Keratinocyte (primary cell): ENCODE data around the gene LSAMP. TPM values are rescaled to one million over a fixed set of nuclear protein-coding genes. Genes with fewer than 3 reads are reported as not detected.

Experiments used
- DNase-seq: peaks from one replicate; pipeline ENCODE4 v3.0.0-alpha.2; 2011; ENCODE audit warnings: low read depth, missing footprints, low spot score
- FAIRE-seq: peaks from 2 replicates; lab custom pipeline; 2011; peaks lifted over from hg19 to GRCh38; lab: Jason Lieb, UNC
- H2AFZ ChIP-seq: 2 replicates; pipeline ENCODE4 v1.6.0; 2012; ENCODE audit warnings: low read length, control low read depth, inconsistent platforms; ENCODE audit not compliant: control insufficient read depth
- H3K27ac ChIP-seq: 2 replicates; pipeline ENCODE4 v1.5.1; 2011; ENCODE audit warnings: low read length; ENCODE audit not compliant: control insufficient read depth, insufficient read depth
- H3K27me3 ChIP-seq: 3 replicates; pipeline ENCODE4 v1.6.0; 2011; ENCODE audit warnings: low read length; ENCODE audit not compliant: control insufficient read depth, insufficient read depth; ENCODE audit errors: extremely low read depth
- H3K36me3 ChIP-seq, 2 experiments: 2 replicates in 1 of 2; 3 replicates in 1 of 2; pipeline ENCODE4 v1.5.1; 2011; ENCODE audit warnings: low read length in 2 of 2, mild to moderate bottlenecking in 1 of 2; ENCODE audit not compliant: control insufficient read depth in 2 of 2, insufficient read depth in 2 of 2; ENCODE audit errors: extremely low read depth in 1 of 2
- H3K4me1 ChIP-seq: 3 replicates; pipeline ENCODE4 v1.5.1; 2011; ENCODE audit warnings: low read length; ENCODE audit not compliant: control insufficient read depth, insufficient read depth; ENCODE audit errors: extremely low read depth
- H3K4me2 ChIP-seq: 3 replicates; pipeline ENCODE4 v1.6.0; 2011; ENCODE audit warnings: low read depth, low read length; ENCODE audit not compliant: control insufficient read depth, insufficient read depth; ENCODE audit errors: extremely low read depth
- H3K4me3 ChIP-seq, 3 experiments: fragments of 200-600 bp in 1 of 3; sonication (generic) in 1 of 3; 2 replicates in 2 of 3; 3 replicates in 1 of 3; pipeline ENCODE4 v1.5.1; 2011 to 2016; ENCODE audit warnings: low read length in 3 of 3, mild to moderate bottlenecking in 3 of 3, control low read depth in 2 of 3, inconsistent platforms in 1 of 3, low read depth in 1 of 3, mixed read lengths in 1 of 3, mixed run types in 1 of 3, moderate library complexity in 1 of 3; ENCODE audit not compliant: control insufficient read depth in 2 of 3, insufficient read depth in 2 of 3; ENCODE audit errors: extremely low read depth in 1 of 3
- H3K79me2 ChIP-seq: 2 replicates; pipeline ENCODE4 v1.6.0; 2012; ENCODE audit warnings: low read length; ENCODE audit not compliant: control insufficient read depth, insufficient read depth
- H3K9ac ChIP-seq: 3 replicates; pipeline ENCODE4 v1.6.0; 2011; ENCODE audit warnings: low read length; ENCODE audit not compliant: control insufficient read depth, insufficient read depth; ENCODE audit errors: extremely low read depth
- H3K9me1 ChIP-seq: 3 replicates; pipeline ENCODE4 v1.6.0; 2011; ENCODE audit warnings: low read length; ENCODE audit not compliant: control insufficient read depth, insufficient read depth; ENCODE audit errors: extremely low read depth
- H3K9me3 ChIP-seq: 2 replicates; pipeline ENCODE4 v1.5.1; 2012; ENCODE audit warnings: low read depth, low read length; ENCODE audit not compliant: control insufficient read depth
- H4K20me1 ChIP-seq: 3 replicates; pipeline ENCODE4 v1.6.0; 2011; ENCODE audit warnings: low read length; ENCODE audit not compliant: control insufficient read depth, insufficient read depth; ENCODE audit errors: extremely low read depth
- CTCF ChIP-seq, 3 experiments: IDR thresholded peaks in 1 of 3; conservative IDR thresholded peaks in 1 of 3; optimal IDR thresholded peaks in 1 of 3; 2 replicates in 2 of 3; 3 replicates in 1 of 3; pipeline versions ENCODE3 to v1.5.1; 2011; ENCODE audit warnings: low read length in 3 of 3, mild to moderate bottlenecking in 3 of 3, moderate library complexity in 2 of 3, control low read depth in 1 of 3, inconsistent platforms in 1 of 3; ENCODE audit not compliant: insufficient read depth in 2 of 3; ENCODE audit errors: extremely low read depth in 1 of 3
- EZH2 ChIP-seq: IDR thresholded peaks from one replicate; pipeline ENCODE4 v1.6.1; 2012; ENCODE audit warnings: inconsistent platforms, mild to moderate bottlenecking, low read length, moderate library complexity
- dilution Hi-C: fragments of 300-500 bp; cut with MboI; formaldehyde crosslinking; loops from one replicate; pipeline ENCODE4 v1.7.0; 2020; ENCODE audit warnings: low sequenced_read_pairs; ENCODE audit not compliant: extremely low pct_ligation_motif_present
- polyA plus RNA-seq, 5 experiments: library from polyadenylated mRNA; depleted of rRNA in 3 of 5; stranded (reverse) in 3 of 5; stranded (forward) in 1 of 5; unstranded in 1 of 5; fragments of >200 nt; gene quantifications; 1 replicate in 1 of 5; 2 replicates in 3 of 5; 3 replicates in 1 of 5; pipeline versions ENCODE4 v1.2.1 to v1.2.3, GENCODE V29; 2011 to 2012; ENCODE audit warnings: missing spikeins in 2 of 5, low read depth in 1 of 5, low replicate concordance in 1 of 5

LSAMP gene
- polyA plus RNA-seq, 1 donor (not counting 4 experiments of a cell fraction or from before 2014, with no cell fraction given) = 0.12 TPM

DNA sequence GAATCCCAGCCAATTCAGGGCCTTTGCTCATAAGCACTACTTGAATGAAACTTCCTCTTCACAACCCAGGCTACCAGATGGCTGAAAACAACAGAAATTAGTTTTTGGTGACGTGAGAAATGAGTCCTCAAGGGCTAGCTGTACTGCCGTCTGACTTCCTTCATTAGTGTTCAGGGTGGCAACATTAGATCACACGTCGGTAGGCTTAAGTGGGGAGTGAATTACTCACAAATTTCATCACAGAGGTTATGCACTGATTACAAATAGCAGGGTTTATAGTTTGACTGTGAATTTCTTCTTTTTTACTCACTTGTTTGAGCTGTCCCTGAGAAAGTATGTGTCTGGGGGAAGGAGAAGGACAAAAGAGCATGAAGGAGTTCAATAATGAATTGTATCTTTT is 424.8 kb downstream of the LSAMP start:
- H3K27me3 ChIP-seq = no peaks in the 10 kb centered on the region
- H2AFZ ChIP-seq = no peak overlapping the region
- no peaks in the 10 kb centered on the region for H3K9me3 ChIP-seq
- dilution Hi-C loops = no loop called here
- no peak overlapping the region for H3K9ac ChIP-seq
- H3K4me2 ChIP-seq = no peak overlapping the region
- no peaks in the 10 kb centered on the region for H3K79me2 ChIP-seq
- H3K9me1 ChIP-seq = no peaks in the 10 kb centered on the region
- no peak overlapping the region for H3K4me3 ChIP-seq
- H3K36me3 ChIP-seq = no peaks in the 10 kb centered on the region
- H3K27ac ChIP-seq = no peak overlapping the region
- DNase-seq (no peak), FAIRE-seq (no peak)
- peaks cover 3% of the 10 kb centered on the region for H3K4me1 ChIP-seq
- TF ChIP-seq EZH2 = no peak
- no peak for TF ChIP-seq CTCF (optimal IDR thresholded peaks at IDR 0.05 in 1 of 3, IDR thresholded peaks at IDR 0.05 in 1 of 3, conservative IDR thresholded peaks at IDR 0.05 in 1 of 3; ENCODE audit: extremely low read depth in 1 of 3, insufficient read depth in 2 of 3, low read length in 3 of 3)
- H4K20me1 ChIP-seq = no peaks in the 10 kb centered on the region

DNA sequence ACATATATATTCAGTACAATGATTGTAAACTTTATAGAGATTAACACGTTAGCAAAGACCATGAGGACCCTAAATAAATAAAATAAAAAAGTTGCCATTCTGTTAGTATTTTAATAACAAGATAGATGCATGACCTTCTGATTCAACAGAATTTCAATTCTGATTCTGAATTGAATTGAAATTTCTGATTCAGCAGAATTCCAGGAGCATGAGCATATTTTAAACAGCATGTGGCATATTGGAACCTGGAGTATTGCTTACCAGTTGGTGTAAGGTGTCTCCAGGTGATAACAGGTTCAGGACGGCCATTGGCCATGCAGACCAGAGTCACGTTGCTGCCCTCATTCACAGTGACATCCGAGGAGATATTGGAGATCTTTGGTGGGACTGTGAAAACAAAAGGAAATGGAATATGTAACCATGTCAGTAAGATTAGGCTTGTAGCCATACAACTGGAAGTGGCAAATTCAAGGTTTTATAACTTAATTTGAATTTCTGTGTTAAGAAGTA is 426.0 kb downstream of the LSAMP start:
- H3K9me3 ChIP-seq = no peaks in the 10 kb centered on the region
- no peaks in the 10 kb centered on the region for H3K27me3 ChIP-seq
- no peaks in the 10 kb centered on the region for H4K20me1 ChIP-seq
- TF ChIP-seq EZH2 (no peak), CTCF (optimal IDR thresholded peaks at IDR 0.05 in 1 of 3, IDR thresholded peaks at IDR 0.05 in 1 of 3, conservative IDR thresholded peaks at IDR 0.05 in 1 of 3; ENCODE audit: extremely low read depth in 1 of 3, insufficient read depth in 2 of 3, low read length in 3 of 3) (no peak)
- no peak overlapping the region for H3K27ac ChIP-seq
- FAIRE-seq (peak; percentile 57), DNase-seq (no peak)
- H3K79me2 ChIP-seq = no peaks in the 10 kb centered on the region
- dilution Hi-C loops = no loop called here
- no peaks in the 10 kb centered on the region for H3K36me3 ChIP-seq
- no peaks in the 10 kb centered on the region for H3K9me1 ChIP-seq
- H3K4me2 ChIP-seq = no peak overlapping the region
- no peak overlapping the region for H2AFZ ChIP-seq
- peaks cover 3% of the 10 kb centered on the region for H3K4me1 ChIP-seq
- no peak overlapping the region for H3K9ac ChIP-seq
- no peak overlapping the region for H3K4me3 ChIP-seq
